Upper lobe of right lung (tissue), 1 donor: ENCODE results near the gene OR2T35. TPM values are rescaled to one million over a fixed set of nuclear protein-coding genes. Genes with fewer than 3 reads are reported as not detected.
"Not testable (repeated sequence)": the region's sequence is repeated elsewhere in the genome, so short reads cannot be mapped to it uniquely, and the experiment has no call there.

Experiments
- ATAC-seq: fragments of 200-7000 bp; cut with Tn5 transposase; one replicate; pipeline ENCODE4 v1.9.1; 2020; ENCODE audit warnings: mild to moderate bottlenecking, moderate library complexity
- DNase-seq: peaks from one replicate; pipeline ENCODE4 v3.0.0-alpha.2; 2020
- H3K27ac ChIP-seq: fragments of 200-600 bp; one replicate; pipeline ENCODE4 v1.8.0; 2022
- H3K27me3 ChIP-seq: fragments of 200-600 bp; one replicate; pipeline ENCODE4 v1.8.0; 2022; ENCODE audit warnings: mild to moderate bottlenecking
- H3K36me3 ChIP-seq: fragments of 200-600 bp; one replicate; pipeline ENCODE4 v1.8.0; 2022
- H3K4me1 ChIP-seq: fragments of 200-600 bp; one replicate; pipeline ENCODE4 v1.8.0; 2022
- H3K4me3 ChIP-seq: fragments of 200-600 bp; one replicate; pipeline ENCODE4 v1.8.0; 2022; ENCODE audit warnings: mild to moderate bottlenecking
- H3K9me3 ChIP-seq: fragments of 200-600 bp; one replicate; pipeline ENCODE4 v1.8.0; 2022
- intact Hi-C: fragments of 100-400 bp; cut with DNase I; formaldehyde crosslinking; loops from one replicate; pipeline ENCODE4 v1.11.0; 2022
- total RNA-seq: library from RNA; stranded (reverse); fragmentation: NEBNext Ultra II Directional; extraction: Animal tissue kit (Norgen Biotek cat#: 25700); gene quantifications from one replicate; pipeline ENCODE4 v1.2.1, GENCODE V29; 2021
- TF ChIP-seq, protein P1 (sequence below): fragments of 200-600 bp; IDR thresholded peaks from one replicate; pipeline ENCODE4 v1.8.0; 2022; ENCODE audit warnings: antibody characterized with exemption
- donor health status: DM: no; HTN: yes; CAD: no; lungs with severe emphysema.

OR2T35 gene
- total RNA-seq, 1 donor from 2014 or later = not detected

DNA sequence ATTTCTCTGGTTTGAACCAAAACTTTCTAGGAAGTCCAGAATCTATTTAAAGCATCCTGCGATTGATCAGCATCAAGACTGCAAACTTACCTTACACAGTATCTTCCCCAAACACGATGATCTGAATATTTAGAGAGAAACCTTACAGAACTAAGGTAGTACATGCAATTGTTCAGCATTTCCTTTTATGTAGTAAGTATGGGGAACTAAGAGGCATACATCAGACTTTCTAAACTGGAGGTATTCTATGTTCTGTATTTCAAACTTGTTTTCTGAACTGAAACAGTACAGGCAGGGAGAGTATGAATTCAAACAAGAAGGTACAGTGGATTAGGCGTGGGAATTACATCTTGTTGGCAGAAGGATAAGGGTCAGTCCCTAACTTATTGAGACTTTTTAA, 10.3 kb upstream of the OR2T35 start, which contains the start of gene OR2T27:
OR2T27 (minus strand) TSS at position 175 of the 400 bp plus-strand sequence. CDS start 4,644 bp downstream, outside the sequence.
- not testable (repeated sequence) for ATAC-seq, H3K9me3 ChIP-seq, H3K27me3 ChIP-seq, H3K27ac ChIP-seq, H3K36me3 ChIP-seq, DNase-seq, H3K4me3 ChIP-seq, H3K4me1 ChIP-seq
- intact Hi-C loops = loop anchor here (10.0 kb wide), 1 partner anchor 221 kb away; no protein-coding TSS in a partner anchor

DNA sequence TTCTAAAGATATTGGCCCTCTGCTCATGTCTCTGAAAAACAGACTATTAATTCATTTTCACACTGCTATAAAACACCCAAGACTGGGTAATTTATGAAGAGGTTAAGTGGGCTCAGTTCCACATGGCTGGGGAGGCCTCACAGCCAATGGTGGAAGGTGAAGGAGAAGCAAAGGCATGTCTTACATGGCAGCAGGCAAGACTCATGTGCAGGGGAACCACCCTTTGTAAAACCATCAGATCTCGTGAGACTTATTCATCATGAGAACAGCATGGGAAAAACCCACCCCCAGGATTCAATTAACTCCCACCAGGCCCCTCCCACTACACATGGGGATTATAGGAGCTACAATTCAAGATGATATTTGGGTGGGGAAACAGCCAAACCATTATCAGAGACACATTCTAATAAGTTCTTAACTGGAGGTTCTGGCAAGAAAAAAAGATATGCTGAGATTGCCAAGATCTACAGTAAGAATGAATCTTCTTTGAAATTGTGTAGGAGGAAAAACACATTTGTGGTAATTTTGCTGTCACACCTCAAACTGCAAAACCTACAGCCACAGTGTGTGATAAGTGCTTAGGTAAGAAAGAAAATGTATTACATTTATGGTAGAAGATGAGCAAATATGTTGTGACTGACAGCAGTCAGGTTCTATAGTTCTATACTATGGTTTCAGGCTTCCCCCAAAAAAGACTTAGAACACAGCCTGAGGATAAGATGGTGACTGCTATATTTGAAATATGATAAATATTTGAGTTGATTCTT, 3.9 kb upstream of the OR2T35 start:
- H3K9me3 ChIP-seq, H3K36me3 ChIP-seq, H3K4me3 ChIP-seq, H3K27me3 ChIP-seq, ATAC-seq, intact Hi-C loops, H3K4me1 ChIP-seq, DNase-seq, H3K27ac ChIP-seq: not testable (repeated sequence)

DNA sequence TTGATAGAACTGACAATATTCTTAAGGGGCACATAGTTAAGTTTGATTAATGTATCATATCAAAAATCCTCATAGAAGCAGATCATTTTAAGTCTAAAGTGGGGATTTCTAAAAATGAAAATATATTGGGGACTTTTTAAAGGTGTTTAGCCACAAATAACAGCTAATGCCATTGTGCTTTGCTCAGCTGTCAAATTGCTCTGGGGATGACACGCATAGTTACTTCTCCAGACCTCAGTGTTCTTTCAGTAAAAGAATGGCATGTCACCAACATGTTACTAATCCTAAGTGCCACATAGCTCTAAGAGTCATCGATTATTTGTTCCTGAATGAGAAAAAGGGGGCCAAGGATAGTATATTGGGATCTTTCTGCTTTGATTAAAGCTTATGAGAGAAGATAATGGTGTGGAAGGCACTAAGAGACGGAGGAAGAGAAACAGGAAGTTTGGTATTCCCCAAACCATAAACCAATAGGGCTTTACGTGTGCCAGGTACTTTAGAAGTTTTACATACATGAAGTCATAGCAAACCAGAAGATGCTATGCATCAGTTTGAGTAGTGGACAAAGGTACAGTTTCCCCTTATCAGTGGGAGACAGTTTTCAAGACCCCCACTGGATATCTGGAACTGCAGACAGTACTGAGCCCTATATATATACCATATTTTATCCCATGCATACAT, 2.0 kb downstream of the OR2T35 start:
- H3K9me3 ChIP-seq, intact Hi-C loops, H3K36me3 ChIP-seq, H3K27me3 ChIP-seq, ATAC-seq, H3K4me1 ChIP-seq, H3K4me3 ChIP-seq, DNase-seq, H3K27ac ChIP-seq: not testable (repeated sequence)

DNA sequence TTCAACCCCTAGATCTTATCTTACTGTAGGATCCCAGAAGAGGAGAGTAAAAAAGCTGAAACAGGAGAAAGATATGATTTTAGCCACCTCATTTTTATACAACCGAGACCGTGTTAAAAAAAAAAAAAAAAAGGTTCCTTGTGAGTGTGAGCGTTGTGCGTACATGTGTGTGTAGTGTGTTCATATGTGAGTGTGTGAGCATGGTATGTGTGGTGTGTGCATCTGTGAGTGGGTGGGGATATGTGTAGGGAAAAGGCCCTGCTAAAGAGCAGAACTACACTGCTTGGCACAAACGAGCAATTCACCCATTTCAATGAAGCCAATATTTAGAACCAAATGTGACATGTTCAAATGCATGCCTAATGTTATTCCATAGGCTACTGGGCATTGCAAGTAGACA, 3.5 kb downstream of the OR2T35 start:
- DNase-seq, H3K9me3 ChIP-seq, H3K36me3 ChIP-seq, H3K27ac ChIP-seq, H3K27me3 ChIP-seq, ATAC-seq, intact Hi-C loops, H3K4me3 ChIP-seq, H3K4me1 ChIP-seq: not testable (repeated sequence)

DNA sequence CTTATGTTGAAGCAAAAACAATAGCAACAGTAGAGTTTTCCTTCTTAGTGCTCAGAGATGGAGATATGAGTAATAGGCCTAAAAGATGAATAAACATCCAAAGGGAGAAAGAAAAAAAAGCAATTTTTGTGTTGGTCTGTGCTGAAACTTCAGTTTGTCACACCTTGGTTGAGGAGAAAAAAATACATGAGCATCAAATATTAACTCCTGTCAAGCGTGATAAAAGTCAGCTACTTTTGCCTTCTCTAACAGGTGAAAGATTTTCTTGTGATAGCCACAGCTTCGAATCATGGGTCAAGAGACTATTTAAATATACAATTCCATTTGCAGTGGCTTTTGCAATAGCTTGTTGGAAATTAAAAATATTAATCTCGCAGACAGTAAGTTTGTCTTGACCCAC, 4.2 kb downstream of the OR2T35 start:
- H3K27me3 ChIP-seq, H3K9me3 ChIP-seq, intact Hi-C loops, H3K36me3 ChIP-seq, ATAC-seq, H3K27ac ChIP-seq, H3K4me1 ChIP-seq, H3K4me3 ChIP-seq, DNase-seq: not testable (repeated sequence)

DNA sequence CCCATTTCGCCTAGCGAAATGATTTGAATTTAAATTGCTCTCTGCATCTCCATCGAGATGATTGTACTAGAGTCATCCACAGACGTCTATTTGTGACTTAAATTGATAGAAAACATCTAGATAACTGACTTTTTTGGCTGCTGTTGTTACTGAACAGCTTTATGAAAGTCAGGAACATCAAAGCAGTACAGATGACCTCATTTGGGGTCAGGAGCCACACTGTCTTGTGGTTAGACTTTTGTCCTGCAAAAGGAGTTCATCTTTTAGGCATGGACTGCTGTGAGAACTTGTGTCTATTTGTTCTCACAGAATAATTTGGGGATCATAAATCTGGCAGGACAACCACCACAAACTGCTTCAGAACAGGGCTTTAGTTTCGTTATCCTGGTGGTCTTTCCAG, 5.4 kb downstream of the OR2T35 start:
- DNase-seq, ATAC-seq, H3K36me3 ChIP-seq, H3K27me3 ChIP-seq, H3K4me3 ChIP-seq, H3K4me1 ChIP-seq, intact Hi-C loops, H3K27ac ChIP-seq, H3K9me3 ChIP-seq: not testable (repeated sequence)

DNA sequence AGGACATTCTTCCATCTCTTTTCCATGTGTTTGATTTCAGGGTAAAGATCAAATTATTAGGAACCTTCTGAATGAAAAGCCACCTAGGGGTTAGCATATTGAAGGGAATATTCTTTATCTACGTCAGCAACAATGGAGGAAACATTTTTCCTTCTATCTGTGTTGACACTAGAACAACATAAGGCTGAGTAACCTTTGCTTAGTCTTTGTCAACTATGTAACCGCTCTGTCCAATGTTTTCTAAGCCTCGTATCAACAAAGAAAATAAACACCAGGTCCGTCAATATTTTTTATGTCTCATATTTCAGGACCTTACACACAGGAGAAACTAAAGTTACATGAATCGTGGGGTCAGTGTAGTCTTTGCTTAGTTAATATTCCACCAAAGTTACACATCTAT, 8.5 kb downstream of the OR2T35 start:
- H3K27ac ChIP-seq, H3K4me1 ChIP-seq, intact Hi-C loops, H3K27me3 ChIP-seq, H3K4me3 ChIP-seq, H3K9me3 ChIP-seq, H3K36me3 ChIP-seq, ATAC-seq, DNase-seq: not testable (repeated sequence)

DNA sequence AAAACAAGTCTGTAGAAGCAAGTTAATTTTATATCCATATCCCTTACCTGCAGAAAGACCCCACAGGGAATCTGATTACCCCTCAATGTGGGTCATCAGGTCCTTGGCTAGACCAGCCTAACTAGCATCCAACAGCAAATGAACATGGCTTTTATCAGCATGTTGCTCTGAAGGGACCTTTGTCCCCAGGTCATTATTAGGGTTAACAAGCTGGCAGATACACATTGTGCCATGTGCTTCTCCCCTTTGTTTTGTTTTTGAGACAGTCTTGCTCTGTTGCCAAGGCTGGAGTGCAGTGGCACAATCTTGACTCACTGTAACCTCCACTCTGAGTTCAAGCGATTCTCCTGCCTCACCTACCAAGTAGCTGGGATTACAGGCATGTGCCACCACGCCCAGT, 10.1 kb downstream of the OR2T35 start, which contains the start of gene OR2T11:
OR2T11 (minus strand) TSS at position 101 of the 400 bp plus-strand sequence. CDS start 7,963 bp downstream, outside the sequence.
- H3K27ac ChIP-seq, H3K4me1 ChIP-seq, H3K27me3 ChIP-seq, H3K36me3 ChIP-seq, DNase-seq, intact Hi-C loops, ATAC-seq, H3K4me3 ChIP-seq, H3K9me3 ChIP-seq: not testable (repeated sequence)

DNA sequence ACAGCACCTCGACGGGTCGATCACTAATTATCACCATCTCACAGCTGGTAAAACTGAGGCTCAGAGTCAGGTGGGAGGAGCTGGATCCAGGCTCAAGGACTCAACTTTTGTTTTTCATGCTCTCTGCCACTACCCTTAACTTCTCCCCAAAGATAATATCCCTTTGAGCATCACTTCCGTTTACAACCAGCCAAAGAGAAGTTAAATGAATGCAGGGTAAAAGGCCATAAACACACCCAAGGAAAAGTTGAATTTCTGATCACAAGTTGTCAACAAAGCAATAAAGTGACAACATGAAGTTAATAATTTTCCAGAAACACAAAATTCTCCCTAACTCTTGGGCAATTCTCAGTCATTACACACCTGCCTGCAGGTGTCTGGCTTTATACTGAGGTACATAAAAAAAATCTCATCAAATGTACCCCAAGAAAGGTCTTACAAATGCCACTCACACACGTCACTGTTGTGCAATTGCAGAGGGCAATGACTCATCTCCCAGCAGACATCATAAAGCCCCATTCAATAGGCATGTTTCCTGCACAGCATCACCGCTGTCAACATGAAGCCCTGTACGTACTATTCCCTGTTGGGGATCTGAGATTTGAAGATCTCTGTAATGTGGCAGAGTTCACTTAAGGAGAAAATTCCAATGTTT, 13.6 kb downstream of the OR2T35 start:
- Histone ChIP-seq H3K4me3 (no peak overlapping the region), H3K9me3 (no peaks in the 10 kb centered on the region), H3K27me3 (no peaks in the 10 kb centered on the region), H3K27ac (no peak overlapping the region), H3K36me3 (no peaks in the 10 kb centered on the region), H3K4me1 (no peaks in the 10 kb centered on the region)
- DNase-seq (no peak), ATAC-seq (peak; percentile 19)
- intact Hi-C loops = no loop called here
- TF ChIP-seq, protein P1, sequence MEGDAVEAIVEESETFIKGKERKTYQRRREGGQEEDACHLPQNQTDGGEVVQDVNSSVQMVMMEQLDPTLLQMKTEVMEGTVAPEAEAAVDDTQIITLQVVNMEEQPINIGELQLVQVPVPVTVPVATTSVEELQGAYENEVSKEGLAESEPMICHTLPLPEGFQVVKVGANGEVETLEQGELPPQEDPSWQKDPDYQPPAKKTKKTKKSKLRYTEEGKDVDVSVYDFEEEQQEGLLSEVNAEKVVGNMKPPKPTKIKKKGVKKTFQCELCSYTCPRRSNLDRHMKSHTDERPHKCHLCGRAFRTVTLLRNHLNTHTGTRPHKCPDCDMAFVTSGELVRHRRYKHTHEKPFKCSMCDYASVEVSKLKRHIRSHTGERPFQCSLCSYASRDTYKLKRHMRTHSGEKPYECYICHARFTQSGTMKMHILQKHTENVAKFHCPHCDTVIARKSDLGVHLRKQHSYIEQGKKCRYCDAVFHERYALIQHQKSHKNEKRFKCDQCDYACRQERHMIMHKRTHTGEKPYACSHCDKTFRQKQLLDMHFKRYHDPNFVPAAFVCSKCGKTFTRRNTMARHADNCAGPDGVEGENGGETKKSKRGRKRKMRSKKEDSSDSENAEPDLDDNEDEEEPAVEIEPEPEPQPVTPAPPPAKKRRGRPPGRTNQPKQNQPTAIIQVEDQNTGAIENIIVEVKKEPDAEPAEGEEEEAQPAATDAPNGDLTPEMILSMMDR = no peak
